ENCODE results near the gene LRRTM3.

Gene LRRTM3

DNA sequence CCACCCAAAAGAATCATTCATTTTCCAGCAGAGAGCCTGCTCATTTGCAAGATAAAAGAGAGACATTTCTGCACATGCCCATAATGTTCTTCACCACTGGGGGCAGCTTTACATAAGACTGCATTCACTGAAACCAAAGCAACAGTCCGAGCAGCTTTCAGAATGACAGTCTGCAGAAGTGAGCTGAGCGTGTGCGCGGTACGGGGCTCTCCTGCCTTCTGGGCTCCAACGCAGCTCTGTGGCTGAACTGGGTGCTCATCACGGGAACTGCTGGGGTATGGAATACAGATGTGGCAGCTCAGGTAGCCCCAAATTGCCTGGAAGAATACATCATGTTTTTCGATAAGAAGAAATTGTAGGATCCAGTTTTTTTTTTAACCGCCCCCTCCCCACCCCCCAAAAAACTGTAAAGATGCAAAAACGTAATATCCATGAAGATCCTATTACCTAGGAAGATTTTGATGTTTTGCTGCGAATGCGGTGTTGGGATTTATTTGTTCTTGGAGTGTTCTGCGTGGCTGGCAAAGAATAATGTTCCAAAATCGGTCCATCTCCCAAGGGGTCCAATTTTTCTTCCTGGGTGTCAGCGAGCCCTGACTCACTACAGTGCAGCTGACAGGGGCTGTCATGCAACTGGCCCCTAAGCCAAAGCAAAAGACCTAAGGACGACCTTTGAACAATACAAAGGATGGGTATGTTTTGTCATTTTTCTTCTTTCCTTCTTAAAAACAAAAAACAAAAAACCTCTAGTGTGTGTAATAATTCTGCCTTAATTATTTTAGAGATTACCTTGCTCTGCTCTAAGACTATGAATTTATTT is at the start of gene LRRTM3:
Gene LRRTM3 (plus strand): TSS at position 141 of the 820 bp plus-strand sequence.
- Mint-ChIP-seq H3K9me3 (no peaks in the 10 kb centered on the region), H3K4me1 (no peaks in the 10 kb centered on the region), H3K4me3 (no peak within 1 kb of the TSS), H3K36me3 (no peaks in the 10 kb centered on the region), H3K27ac (no peak within 1 kb of the TSS), H3K27me3 (peaks cover 32% of the 10 kb centered on the region)
- CTCF ChIA-PET, result interaction anchor here (2.1 kb wide), 1 partner anchor 8 kb away, joined by 9 read pairs; no protein-coding TSS in a partner anchor
- DNase-seq, result peak; percentile 28

DNA sequence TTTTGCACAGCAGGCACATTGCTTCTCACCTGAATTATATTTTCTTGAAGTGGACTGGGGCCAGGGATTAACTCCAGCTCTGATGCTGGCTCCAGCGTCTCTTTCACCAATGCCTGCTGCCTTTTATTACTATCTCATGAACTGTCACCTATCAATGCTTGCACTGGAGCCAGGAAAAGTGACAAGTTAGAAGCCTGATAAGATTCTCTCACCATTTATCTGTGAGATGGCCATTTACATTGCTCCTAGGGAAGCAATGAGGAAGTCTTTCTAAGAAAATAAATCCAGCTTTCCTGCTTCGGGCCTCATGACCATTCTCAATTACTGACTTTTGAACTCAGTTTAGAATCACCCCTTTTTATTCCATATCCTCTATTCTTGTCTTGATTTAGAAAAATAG is 48.5 kb upstream of the LRRTM3 start:
- Mint-ChIP-seq H3K4me1 (no peaks in the 10 kb centered on the region), H3K27ac (no peak overlapping the region), H3K4me3 (no peak overlapping the region), H3K27me3 (no peaks in the 10 kb centered on the region), H3K36me3 (no peaks in the 10 kb centered on the region), H3K9me3 (no peaks in the 10 kb centered on the region)
- CTCF ChIA-PET, result no interaction called here
- DNase-seq, result no peak

DNA sequence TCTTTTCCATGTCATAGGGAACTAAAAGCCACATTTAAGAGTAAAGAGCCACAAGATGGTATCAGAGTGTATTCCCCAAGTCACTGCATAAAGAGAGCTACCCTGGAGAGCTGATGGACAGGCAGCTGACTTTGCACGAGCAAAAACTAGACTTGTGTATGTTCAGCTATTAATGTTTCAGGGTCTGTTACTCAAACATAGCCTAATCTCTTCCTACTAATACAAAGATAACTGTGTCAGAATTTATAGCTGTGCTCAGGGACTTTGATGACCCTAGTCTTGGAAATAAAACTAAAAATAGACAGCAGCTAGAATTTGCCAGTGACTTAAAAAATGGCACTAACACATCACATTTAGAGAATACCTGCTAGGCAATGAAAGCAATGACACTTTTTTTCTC is 45.5 kb upstream of the LRRTM3 start:
- Mint-ChIP-seq H3K9me3 (no peaks in the 10 kb centered on the region), H3K36me3 (no peaks in the 10 kb centered on the region), H3K4me3 (no peak overlapping the region), H3K4me1 (no peaks in the 10 kb centered on the region), H3K27me3 (no peaks in the 10 kb centered on the region), H3K27ac (no peak overlapping the region)
- CTCF ChIA-PET, result no interaction called here
- no peak for DNase-seq

DNA sequence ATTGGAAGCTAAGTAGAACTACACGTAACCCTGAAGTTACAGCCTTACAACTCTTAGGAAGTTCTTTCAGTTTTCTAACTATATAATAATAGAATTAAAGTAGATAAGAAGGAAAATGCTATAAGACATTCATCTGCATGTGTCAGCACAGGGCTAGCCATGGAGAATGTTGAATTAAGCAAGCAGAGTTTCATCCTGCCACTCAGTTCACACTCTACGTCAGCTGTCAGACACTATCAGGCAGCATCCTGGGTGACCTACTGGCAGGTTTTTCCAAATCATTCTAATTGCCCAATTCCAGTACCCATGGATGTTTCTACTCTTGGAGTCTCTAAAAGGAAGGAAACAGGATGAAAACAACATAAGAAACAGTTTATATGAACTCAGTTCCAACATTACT is 45.0 kb upstream of the LRRTM3 start:
- DNase-seq, result no peak
- H3K36me3 Mint-ChIP-seq, result no peaks in the 10 kb centered on the region
- H3K27me3 Mint-ChIP-seq, result no peaks in the 10 kb centered on the region
- CTCF ChIA-PET, result no interaction called here
- no peaks in the 10 kb centered on the region for H3K4me1 Mint-ChIP-seq
- no peak overlapping the region for H3K27ac Mint-ChIP-seq
- no peaks in the 10 kb centered on the region for H3K9me3 Mint-ChIP-seq
- H3K4me3 Mint-ChIP-seq, result no peak overlapping the region

DNA sequence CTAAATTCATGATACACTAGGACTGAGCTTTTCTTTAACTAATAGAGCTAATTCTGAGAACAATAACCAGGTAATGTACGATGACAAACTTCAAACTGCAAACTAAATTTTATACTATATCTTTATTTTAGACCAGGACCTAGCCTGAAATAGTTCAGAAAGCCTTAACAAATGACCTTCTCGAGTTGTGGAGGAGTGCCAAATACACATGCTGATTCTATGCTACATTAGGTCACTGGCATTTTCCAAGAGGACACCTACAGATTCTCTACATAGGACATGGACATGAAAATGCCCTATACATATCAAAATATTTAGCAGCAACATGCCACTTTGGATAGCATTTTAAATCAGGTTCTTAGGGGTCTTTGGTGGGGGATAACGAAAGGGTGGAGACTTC is 44.0 kb upstream of the LRRTM3 start:
- CTCF ChIA-PET, result no interaction called here
- Mint-ChIP-seq H3K9me3 (no peaks in the 10 kb centered on the region), H3K27me3 (no peaks in the 10 kb centered on the region), H3K4me1 (no peaks in the 10 kb centered on the region), H3K27ac (no peak overlapping the region), H3K4me3 (no peak overlapping the region), H3K36me3 (no peaks in the 10 kb centered on the region)
- no peak for DNase-seq

DNA sequence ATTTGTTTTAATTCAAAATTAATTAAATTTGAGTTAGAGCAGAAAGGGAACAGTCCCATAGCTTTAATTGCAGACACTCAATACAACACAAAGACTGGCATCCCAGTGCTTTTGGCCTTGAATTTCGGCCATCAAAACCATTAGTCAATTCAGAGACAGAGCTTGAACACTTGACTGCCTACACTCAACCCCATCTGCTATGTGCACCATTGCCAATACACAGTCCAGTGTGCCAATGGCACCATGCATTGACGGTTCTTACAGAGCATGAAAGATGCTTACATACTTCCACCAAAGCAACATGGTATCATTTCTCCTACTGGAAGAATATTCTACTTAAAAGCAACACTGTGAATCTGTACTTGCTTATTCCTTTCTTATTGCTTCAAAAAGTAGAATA is 43.6 kb upstream of the LRRTM3 start:
- Mint-ChIP-seq H3K4me1 (no peaks in the 10 kb centered on the region), H3K9me3 (no peaks in the 10 kb centered on the region), H3K27ac (no peak overlapping the region), H3K36me3 (no peaks in the 10 kb centered on the region), H3K27me3 (no peaks in the 10 kb centered on the region), H3K4me3 (no peak overlapping the region)
- DNase-seq, result no peak
- CTCF ChIA-PET, result no interaction called here

DNA sequence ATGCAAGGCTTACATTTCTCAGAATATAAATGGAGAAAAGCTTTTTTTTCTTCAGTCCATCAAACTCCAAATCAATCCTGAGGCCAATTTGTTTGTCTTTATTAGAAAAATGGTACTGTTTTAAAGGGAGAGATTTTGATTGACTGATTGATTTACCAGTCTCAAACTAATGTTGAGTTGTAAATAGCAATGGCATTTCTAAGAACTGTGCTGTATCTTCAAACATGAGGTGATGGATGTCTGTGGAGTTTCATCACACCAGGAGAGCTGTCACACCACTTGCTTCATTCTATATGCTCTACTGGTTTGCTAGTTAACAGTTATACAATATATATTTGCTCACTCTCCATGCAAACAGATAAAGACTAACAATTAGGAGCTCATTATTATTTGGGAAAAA is 39.0 kb upstream of the LRRTM3 start:
- Mint-ChIP-seq H3K4me3 (no peak overlapping the region), H3K27me3 (no peaks in the 10 kb centered on the region), H3K36me3 (no peaks in the 10 kb centered on the region), H3K9me3 (no peaks in the 10 kb centered on the region), H3K4me1 (no peaks in the 10 kb centered on the region), H3K27ac (no peak overlapping the region)
- no peak for DNase-seq
- CTCF ChIA-PET, result no interaction called here

DNA sequence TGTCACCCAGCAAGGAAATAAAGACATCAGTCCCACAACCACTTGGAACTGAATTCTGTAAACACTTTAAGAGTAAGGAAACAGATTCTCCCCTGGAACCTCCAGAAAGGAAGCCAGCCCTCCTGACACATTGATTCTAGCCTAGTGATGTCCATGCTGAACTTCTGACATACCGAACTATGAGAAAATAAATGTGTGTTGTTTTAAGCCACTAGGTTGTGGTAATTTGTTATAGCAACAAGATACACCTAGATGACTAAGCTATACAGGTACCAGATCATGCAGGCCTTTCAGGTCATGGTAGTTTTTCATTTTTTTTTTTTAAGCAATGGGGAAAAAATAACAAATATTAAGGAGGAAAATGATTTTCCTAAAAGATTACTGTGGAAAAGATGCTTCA is 37.6 kb upstream of the LRRTM3 start:
- H3K9me3 Mint-ChIP-seq, result no peaks in the 10 kb centered on the region
- CTCF ChIA-PET, result no interaction called here
- H3K27me3 Mint-ChIP-seq, result no peaks in the 10 kb centered on the region
- H3K4me1 Mint-ChIP-seq, result no peaks in the 10 kb centered on the region
- H3K36me3 Mint-ChIP-seq, result no peaks in the 10 kb centered on the region
- no peak overlapping the region for H3K27ac Mint-ChIP-seq
- no peak overlapping the region for H3K4me3 Mint-ChIP-seq
- DNase-seq, result no peak

DNA sequence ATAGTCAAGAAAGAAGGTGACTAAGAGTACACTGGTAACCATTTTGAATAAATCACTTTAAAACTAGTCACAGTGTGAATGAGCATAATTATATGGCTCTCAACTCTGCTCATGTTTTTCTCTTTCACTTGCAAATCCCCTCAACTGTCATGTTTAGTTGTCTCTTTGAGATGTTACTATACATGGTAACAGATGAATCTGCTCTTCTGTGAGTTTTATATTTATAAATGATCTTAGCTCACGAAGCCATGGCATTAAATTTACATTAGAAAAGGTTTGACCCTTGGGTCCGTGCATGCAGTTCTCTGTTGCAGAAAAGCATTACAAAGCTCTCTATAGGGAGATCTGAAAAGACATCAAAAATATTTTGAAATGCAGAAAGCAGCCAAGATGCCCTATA is 33.0 kb upstream of the LRRTM3 start:
- Mint-ChIP-seq H3K4me1 (no peaks in the 10 kb centered on the region), H3K36me3 (no peaks in the 10 kb centered on the region), H3K9me3 (no peaks in the 10 kb centered on the region), H3K27ac (no peak overlapping the region), H3K27me3 (no peaks in the 10 kb centered on the region), H3K4me3 (no peak overlapping the region)
- CTCF ChIA-PET, result interaction anchor here (0.7 kb wide), 1 partner anchor 39 kb away, joined by 3 read pairs; no protein-coding TSS in a partner anchor
- no peak for DNase-seq

DNA sequence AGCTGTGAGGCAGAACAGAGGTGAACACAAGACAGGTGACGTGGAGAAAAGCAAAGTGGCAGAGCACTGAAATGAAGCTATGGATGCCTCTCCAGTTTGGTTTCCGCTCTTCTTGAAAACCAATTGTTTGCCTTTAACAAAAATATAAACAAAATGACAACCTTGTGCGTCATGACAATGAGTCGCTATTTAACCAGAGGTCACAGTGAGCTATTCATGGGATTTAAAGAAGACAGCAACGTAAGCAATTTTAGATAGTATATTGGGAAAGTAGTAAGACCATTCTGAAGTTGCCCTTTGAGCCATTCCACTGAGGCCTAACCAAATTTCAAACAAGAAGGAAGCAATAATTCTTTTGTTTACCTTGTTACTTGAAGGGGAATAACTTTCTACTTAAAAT is 15.2 kb upstream of the LRRTM3 start:
- Mint-ChIP-seq H3K9me3 (peaks cover 3% of the 10 kb centered on the region), H3K27me3 (no peaks in the 10 kb centered on the region), H3K36me3 (no peaks in the 10 kb centered on the region), H3K4me3 (no peak overlapping the region), H3K4me1 (no peaks in the 10 kb centered on the region), H3K27ac (no peak overlapping the region)
- no peak for DNase-seq
- CTCF ChIA-PET, result no interaction called here

DNA sequence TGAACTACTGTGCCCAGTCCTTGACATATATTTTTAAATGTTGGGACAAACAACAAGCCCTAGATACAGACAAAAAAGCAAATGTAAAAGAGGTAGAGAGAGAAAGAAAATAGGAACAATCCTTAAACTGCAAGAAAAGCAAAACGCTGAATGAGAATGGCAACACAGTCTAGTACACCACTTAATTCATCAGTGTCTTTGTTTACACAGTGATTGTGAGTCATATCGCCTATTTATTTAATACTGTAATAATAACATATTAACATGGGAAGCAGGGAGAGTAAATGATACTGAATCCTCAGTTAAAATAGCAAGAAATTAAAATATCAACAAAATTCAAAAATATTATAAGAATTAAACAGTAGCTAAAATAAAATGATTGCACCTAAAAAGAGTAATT is 9.8 kb upstream of the LRRTM3 start:
- Mint-ChIP-seq H3K36me3 (no peaks in the 10 kb centered on the region), H3K27me3 (no peaks in the 10 kb centered on the region), H3K4me3 (no peak overlapping the region), H3K9me3 (peaks cover 3% of the 10 kb centered on the region), H3K4me1 (no peaks in the 10 kb centered on the region), H3K27ac (no peak overlapping the region)
- CTCF ChIA-PET, result interaction anchor here (1.2 kb wide), 1 partner anchor 14 kb away, joined by 3 read pairs; no protein-coding TSS in a partner anchor
- DNase-seq, result no peak

DNA sequence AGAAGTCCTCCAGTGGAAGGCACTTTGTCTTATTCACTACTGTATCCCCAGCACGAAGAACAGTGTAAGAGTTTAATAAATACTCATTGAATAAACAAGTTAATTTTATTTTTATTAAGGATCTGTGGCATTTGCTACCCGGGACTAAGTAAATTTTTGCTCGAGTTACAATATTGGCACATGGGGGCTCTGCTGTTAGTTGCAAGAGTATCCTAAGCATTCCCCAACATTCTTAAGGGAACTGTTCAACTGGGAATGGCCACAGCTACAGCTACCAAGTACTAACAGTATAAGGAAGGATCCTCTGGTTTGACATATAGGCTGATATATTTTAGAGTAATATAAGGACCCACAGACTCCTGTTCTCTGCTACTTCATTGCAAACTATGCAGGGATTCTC is 8.7 kb upstream of the LRRTM3 start:
- H3K4me1 Mint-ChIP-seq, result no peaks in the 10 kb centered on the region
- no peaks in the 10 kb centered on the region for H3K27me3 Mint-ChIP-seq
- CTCF ChIA-PET, result no interaction called here
- H3K36me3 Mint-ChIP-seq, result no peaks in the 10 kb centered on the region
- no peak overlapping the region for H3K4me3 Mint-ChIP-seq
- H3K9me3 Mint-ChIP-seq, result peaks cover 3% of the 10 kb centered on the region
- DNase-seq, result no peak
- H3K27ac Mint-ChIP-seq, result no peak overlapping the region

DNA sequence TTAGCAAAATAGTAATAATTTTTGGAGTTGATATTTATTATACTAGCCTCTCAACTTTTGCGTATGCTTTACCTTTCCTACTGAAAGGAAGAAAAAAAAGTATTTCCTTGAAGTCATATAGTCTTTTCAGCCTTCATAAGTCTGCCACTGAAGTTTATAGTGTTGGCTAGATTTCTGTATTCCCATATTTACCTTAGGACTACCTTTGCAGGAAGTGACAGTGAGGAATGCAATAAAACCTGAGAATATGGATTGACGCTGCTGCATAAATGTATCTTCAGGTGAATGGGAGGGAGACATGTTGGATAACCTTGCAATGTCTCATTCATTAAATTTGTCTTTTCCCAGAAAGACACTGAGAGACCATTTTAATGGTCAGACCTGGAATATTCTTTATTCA is 6.6 kb upstream of the LRRTM3 start:
- CTCF ChIA-PET, result no interaction called here
- Mint-ChIP-seq H3K4me1 (no peaks in the 10 kb centered on the region), H3K9me3 (no peaks in the 10 kb centered on the region), H3K36me3 (no peaks in the 10 kb centered on the region), H3K27ac (no peak overlapping the region), H3K4me3 (no peak overlapping the region), H3K27me3 (no peaks in the 10 kb centered on the region)
- no peak for DNase-seq

DNA sequence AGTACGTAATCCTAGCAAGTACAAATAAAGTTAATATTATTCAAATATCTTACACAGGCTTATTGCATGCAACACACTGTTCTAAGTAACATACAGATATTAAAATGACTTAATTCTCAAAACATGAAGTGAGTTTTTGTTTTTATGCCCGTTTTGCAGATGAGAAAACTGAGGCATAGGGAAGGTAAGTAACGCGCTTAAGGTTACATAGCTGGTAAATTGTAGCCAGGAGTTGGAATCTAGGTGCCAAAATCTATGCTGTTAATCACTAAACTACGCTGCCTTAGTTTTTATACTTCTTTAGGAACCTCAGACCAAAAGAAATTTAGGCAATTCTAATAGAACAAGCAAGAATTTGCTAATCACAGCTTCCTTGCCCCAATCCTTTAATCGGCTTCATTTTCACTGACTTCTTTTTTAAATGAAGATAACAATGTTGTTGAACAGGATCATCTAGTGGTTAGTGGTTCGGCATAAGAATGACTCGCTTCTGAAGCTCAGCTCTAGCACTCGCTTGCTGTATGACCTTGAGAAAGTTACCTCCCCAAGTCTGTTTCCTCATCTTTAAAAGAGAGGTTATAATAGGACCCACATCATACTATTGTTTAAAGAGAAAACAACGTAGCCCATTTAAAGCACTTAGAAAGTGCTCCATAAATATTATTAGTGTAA is 1.0 kb upstream of the LRRTM3 start:
- no peak overlapping the region for H3K4me3 Mint-ChIP-seq
- CTCF ChIA-PET, result interaction anchor here (2.1 kb wide), 1 partner anchor 10 kb away, joined by 9 read pairs; no protein-coding TSS in a partner anchor
- no peaks in the 10 kb centered on the region for H3K4me1 Mint-ChIP-seq
- H3K36me3 Mint-ChIP-seq, result no peaks in the 10 kb centered on the region
- H3K9me3 Mint-ChIP-seq, result no peaks in the 10 kb centered on the region
- peaks cover 32% of the 10 kb centered on the region for H3K27me3 Mint-ChIP-seq
- DNase-seq, result no peak
- no peak overlapping the region for H3K27ac Mint-ChIP-seq

DNA sequence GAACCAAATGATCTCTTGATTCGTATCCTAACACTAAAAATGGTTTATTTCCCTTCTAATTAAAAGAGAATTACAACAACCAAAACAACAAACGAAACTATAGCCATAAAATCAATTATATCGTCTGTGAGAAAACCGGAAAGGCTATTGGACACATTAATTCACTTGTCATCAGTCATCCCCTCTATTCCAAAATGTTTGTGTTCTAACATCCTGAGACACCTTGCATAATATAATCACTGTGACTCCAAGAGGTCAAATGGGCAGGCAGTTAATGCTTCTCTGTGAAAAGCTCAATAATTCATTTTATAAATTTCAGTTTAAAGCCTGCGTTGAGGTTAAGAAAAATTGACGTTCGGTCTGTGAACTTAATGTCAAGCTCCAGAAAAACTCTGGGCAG is 463 bp upstream of the LRRTM3 start:
- DNase-seq, result no peak
- no peaks in the 10 kb centered on the region for H3K36me3 Mint-ChIP-seq
- no peaks in the 10 kb centered on the region for H3K9me3 Mint-ChIP-seq
- H3K4me1 Mint-ChIP-seq, result no peaks in the 10 kb centered on the region
- no peak overlapping the region for H3K4me3 Mint-ChIP-seq
- CTCF ChIA-PET, result interaction anchor here (2.1 kb wide), 1 partner anchor 9 kb away, joined by 9 read pairs; no protein-coding TSS in a partner anchor
- H3K27me3 Mint-ChIP-seq, result peaks cover 32% of the 10 kb centered on the region
- H3K27ac Mint-ChIP-seq, result no peak overlapping the region
